ENCODE data around the gene DPP6.

DNA sequence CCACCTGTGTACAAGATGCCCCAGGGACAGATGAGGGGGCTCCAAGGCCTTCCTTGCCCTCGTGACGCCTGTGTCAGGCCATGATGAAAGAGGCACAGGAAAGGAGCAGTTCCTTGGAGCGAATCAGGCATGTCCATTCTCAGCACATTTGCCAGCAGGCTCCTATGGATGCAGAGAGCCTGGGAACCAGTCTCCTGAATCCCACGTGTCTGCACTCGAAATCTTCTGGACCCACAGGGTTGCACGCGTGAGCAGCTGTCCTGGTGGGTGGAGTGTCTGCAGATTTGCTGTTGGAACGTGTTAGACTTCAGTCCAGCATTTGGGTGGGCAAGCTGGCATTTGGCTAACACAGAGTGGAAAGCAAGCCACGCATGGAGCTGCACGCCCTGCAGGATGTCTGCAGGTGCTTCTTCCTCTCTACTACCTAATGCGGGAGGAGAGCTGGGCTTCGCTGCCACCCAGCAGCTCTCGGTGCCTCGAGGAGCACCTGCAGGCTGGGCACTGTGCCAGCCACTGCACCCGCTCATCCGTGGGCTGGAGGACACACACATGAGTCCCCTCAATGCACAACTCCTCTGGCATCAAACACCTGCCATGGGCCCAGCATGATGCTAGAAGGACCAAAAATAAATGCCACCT lies 810.1 kb downstream of the DPP6 start:
- TF ChIP-seq, protein P1, sequence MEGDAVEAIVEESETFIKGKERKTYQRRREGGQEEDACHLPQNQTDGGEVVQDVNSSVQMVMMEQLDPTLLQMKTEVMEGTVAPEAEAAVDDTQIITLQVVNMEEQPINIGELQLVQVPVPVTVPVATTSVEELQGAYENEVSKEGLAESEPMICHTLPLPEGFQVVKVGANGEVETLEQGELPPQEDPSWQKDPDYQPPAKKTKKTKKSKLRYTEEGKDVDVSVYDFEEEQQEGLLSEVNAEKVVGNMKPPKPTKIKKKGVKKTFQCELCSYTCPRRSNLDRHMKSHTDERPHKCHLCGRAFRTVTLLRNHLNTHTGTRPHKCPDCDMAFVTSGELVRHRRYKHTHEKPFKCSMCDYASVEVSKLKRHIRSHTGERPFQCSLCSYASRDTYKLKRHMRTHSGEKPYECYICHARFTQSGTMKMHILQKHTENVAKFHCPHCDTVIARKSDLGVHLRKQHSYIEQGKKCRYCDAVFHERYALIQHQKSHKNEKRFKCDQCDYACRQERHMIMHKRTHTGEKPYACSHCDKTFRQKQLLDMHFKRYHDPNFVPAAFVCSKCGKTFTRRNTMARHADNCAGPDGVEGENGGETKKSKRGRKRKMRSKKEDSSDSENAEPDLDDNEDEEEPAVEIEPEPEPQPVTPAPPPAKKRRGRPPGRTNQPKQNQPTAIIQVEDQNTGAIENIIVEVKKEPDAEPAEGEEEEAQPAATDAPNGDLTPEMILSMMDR (conservative IDR thresholded peaks at IDR 0.05; ENCODE audit: low read depth, low read length), result no peak
- TF ChIP-seq EZH2phosphoT487 (IDR thresholded peaks at IDR 0.05; ENCODE audit: borderline replicate concordance, low read length) (no peak), EZH2 (IDR thresholded peaks at IDR 0.05; ENCODE audit: low read length, unreplicated experiment) (no peak)
